ENCODE measurements around the gene ZFYVE27. TPM values are rescaled to one million over a fixed set of nuclear protein-coding genes. Genes with fewer than 3 reads are reported as not detected.

ZFYVE27 gene
- total RNA-seq, 1 donor from 2014 or later = 32.3 TPM

GRCh38 chr10:97766106-97766810, 29.3 kb downstream of the ZFYVE27 start:
- Histone ChIP-seq H3K27me3 (ENCODE audit: control insufficient read depth, insufficient read depth, low read length) (peaks cover 20% of the 10 kb centered on the region), H3K4me3 (ENCODE audit: low read depth, low read length) (no peak overlapping the region), H3K36me3 (ENCODE audit: control insufficient read depth, insufficient read depth, low read length) (no peaks in the 10 kb centered on the region)
- no peak for TF ChIP-seq CTCF (IDR thresholded peaks at IDR 0.05; ENCODE audit: insufficient read depth, low read length, poor library complexity, severe bottlenecking)
- DNase-seq (ENCODE audit: low read depth) = no peak

GRCh38 chr10:97766996-97767924, 30.3 kb downstream of the ZFYVE27 start:
- no peak for DNase-seq (ENCODE audit: low read depth)
- TF ChIP-seq CTCF (IDR thresholded peaks at IDR 0.05; ENCODE audit: insufficient read depth, low read length, poor library complexity, severe bottlenecking) = no peak
- no peak overlapping the region for H3K4me3 ChIP-seq (ENCODE audit: low read depth, low read length)

GRCh38 chr10:97768322-97769315, 31.7 kb downstream of the ZFYVE27 start:
- DNase-seq (ENCODE audit: low read depth) = no peak
- H3K4me3 ChIP-seq (ENCODE audit: low read depth, low read length) = no peak overlapping the region
- TF ChIP-seq CTCF (IDR thresholded peaks at IDR 0.05; ENCODE audit: insufficient read depth, low read length, poor library complexity, severe bottlenecking) = no peak
- peaks cover 41% of the 10 kb centered on the region for H3K27me3 ChIP-seq (ENCODE audit: control insufficient read depth, insufficient read depth, low read length)
- no peaks in the 10 kb centered on the region for H3K36me3 ChIP-seq (ENCODE audit: control insufficient read depth, insufficient read depth, low read length)

More at GRCh38 chr10:97766996-97767924, 30.3 kb downstream of the ZFYVE27 start:
- peaks cover 28% of the 10 kb centered on the region for H3K27me3 ChIP-seq (ENCODE audit: control insufficient read depth, insufficient read depth, low read length)
- no peaks in the 10 kb centered on the region for H3K36me3 ChIP-seq (ENCODE audit: control insufficient read depth, insufficient read depth, low read length)

GRCh38 chr10:97770255-97770654, 33.3 kb downstream of the ZFYVE27 start:
- Histone ChIP-seq H3K27me3 (ENCODE audit: control insufficient read depth, insufficient read depth, low read length) (peaks cover 49% of the 10 kb centered on the region), H3K4me3 (ENCODE audit: low read depth, low read length) (no peak overlapping the region), H3K36me3 (ENCODE audit: control insufficient read depth, insufficient read depth, low read length) (no peaks in the 10 kb centered on the region)
- no peak for TF ChIP-seq CTCF (IDR thresholded peaks at IDR 0.05; ENCODE audit: insufficient read depth, low read length, poor library complexity, severe bottlenecking)
- no peak for DNase-seq (ENCODE audit: low read depth)

GRCh38 chr10:97771055-97771891, 34.3 kb downstream of the ZFYVE27 start:
- H3K27me3 ChIP-seq (ENCODE audit: control insufficient read depth, insufficient read depth, low read length) = peaks cover 49% of the 10 kb centered on the region
- H3K4me3 ChIP-seq (ENCODE audit: low read depth, low read length) = peak overlapping the region; percentile 31
- no peak for DNase-seq (ENCODE audit: low read depth)
- no peaks in the 10 kb centered on the region for H3K36me3 ChIP-seq (ENCODE audit: control insufficient read depth, insufficient read depth, low read length)
- no peak for TF ChIP-seq CTCF (IDR thresholded peaks at IDR 0.05; ENCODE audit: insufficient read depth, low read length, poor library complexity, severe bottlenecking)

All from kidney epithelial cell (primary cell).